T-cell (primary cell): Measurements from ENCODE around the gene GMEB2. TPM values are rescaled to one million over a fixed set of nuclear protein-coding genes. Genes with fewer than 3 reads are reported as not detected.

Experiments used
- ATAC-seq, 4 experiments: fragments of 200-7000 bp in 3 of 4; fragments of 150-1000 bp in 1 of 4; cut with Tn5 transposase; replicated peaks in 1 of 4; 1 replicate in 3 of 4; 2 replicates in 1 of 4; pipeline ENCODE4 v1.10.0; 2021; ENCODE audit warnings: moderate library complexity in 3 of 4, mild to moderate bottlenecking in 2 of 4, moderate number of reproducible peaks in 1 of 4
- CTCF ChIA-PET, 2 donors: fragments of 300-600 bp; sonication (Branson Sonifier 250); formaldehyde crosslinking; loops; one replicate each; lab custom pipeline; 2022; ENCODE audit warnings: antibody characterized with exemption in 2 of 2; lab: Charles Lee
- POLR2A ChIA-PET, 2 donors: fragments of 300-600 bp; sonication (Branson Sonifier 250); formaldehyde crosslinking; loops; one replicate each; lab custom pipeline; 2022; ENCODE audit warnings: antibody characterized with exemption in 2 of 2; lab: Charles Lee
- DNase-seq, 35 experiments: peaks; one replicate each; pipeline versions ENCODE4 v3.0.0 to v3.0.0-alpha.2; 2013 to 2023
- H3K27ac ChIP-seq: one replicate; pipeline ENCODE4 v1.5.1; 2013; ENCODE audit warnings: low read length
- H3K27me3 ChIP-seq, 2 experiments: replicated peaks in 1 of 2; 1 replicate in 1 of 2; 2 replicates in 1 of 2; pipeline versions ENCODE4 v1.6.1 to v1.7.0; 2013; ENCODE audit warnings: low read length in 1 of 2, mixed read lengths in 1 of 2; ENCODE audit not compliant: control insufficient read depth in 2 of 2, insufficient read depth in 2 of 2; ENCODE audit errors: extremely low read depth in 1 of 2
- H3K36me3 ChIP-seq, 2 donors: 1 replicate in 1 of 2; 2 replicates in 1 of 2; pipeline versions ENCODE4 v1.6.1 to v1.7.0; 2013; ENCODE audit warnings: low read length in 1 of 2; ENCODE audit not compliant: control insufficient read depth in 2 of 2, insufficient read depth in 1 of 2; ENCODE audit errors: extremely low read depth in 1 of 2
- H3K4me1 ChIP-seq, 2 experiments: 1 replicate in 1 of 2; 2 replicates in 1 of 2; pipeline versions ENCODE4 v1.6.1 to v1.7.0; 2013; ENCODE audit warnings: low read length in 2 of 2, mixed read lengths in 1 of 2; ENCODE audit not compliant: insufficient read depth in 2 of 2, control insufficient read depth in 1 of 2; ENCODE audit errors: extremely low read depth in 1 of 2
- H3K4me3 ChIP-seq, 2 donors: 1 replicate in 1 of 2; 2 replicates in 1 of 2; pipeline versions ENCODE4 v1.5.1 to v1.7.0; 2013; ENCODE audit warnings: mild to moderate bottlenecking in 2 of 2, low read length in 1 of 2, moderate library complexity in 1 of 2; ENCODE audit not compliant: control insufficient read depth in 1 of 2; ENCODE audit errors: extremely low read depth in 1 of 2
- H3K9me3 ChIP-seq: 2 replicates; pipeline ENCODE4 v1.7.0; 2013
- H3K27ac Mint-ChIP-seq, 2 donors: one replicate each; pipeline ENCODE4 v1.8.0; 2020 to 2021; ENCODE audit warnings: mild to moderate bottlenecking in 2 of 2, mixed read lengths in 2 of 2
- H3K27me3 Mint-ChIP-seq, 2 donors: one replicate each; pipeline ENCODE4 v1.8.0; 2021 to 2022; ENCODE audit warnings: mixed read lengths in 2 of 2
- H3K36me3 Mint-ChIP-seq: one replicate; pipeline ENCODE4 v1.8.0; 2021; ENCODE audit warnings: mixed read lengths
- H3K4me1 Mint-ChIP-seq, 3 donors: one replicate each; pipeline ENCODE4 v1.8.0; 2020 to 2022; ENCODE audit warnings: mixed read lengths in 3 of 3, mild to moderate bottlenecking in 1 of 3
- H3K4me3 Mint-ChIP-seq, 3 donors: one replicate each; pipeline ENCODE4 v1.8.0; 2020 to 2022; ENCODE audit warnings: mild to moderate bottlenecking in 3 of 3, mixed read lengths in 3 of 3, moderate library complexity in 3 of 3
- H3K9me3 Mint-ChIP-seq, 3 donors: one replicate each; pipeline ENCODE4 v1.8.0; 2020 to 2022; ENCODE audit warnings: mixed read lengths in 3 of 3
- WGBS: methylation state at CpG from one replicate; pipeline ENCODE4 v1.1.5; 2013; ENCODE audit warnings: missing lambda C conversion rate; ENCODE audit not compliant: insufficient coverage; 5-methylcytosine and 5-hydroxymethylcytosine counted together
- total RNA-seq, 35 experiments: library from RNA in 6 of 35; stranded (reverse) in 6 of 35; fragments of 120-200 nt in 1 of 35; gene quantifications; one replicate each; pipeline versions ENCODE4 v1.2.1 to v1.2.4 and lab custom pipeline; 2013 to 2026

The GMEB2 gene
- total RNA-seq, 5 donors from 2014 or later (not counting 1 experiment from before 2014, with no cell fraction given), result 20.7 to 30.3 (median 29.0) TPM

DNA sequence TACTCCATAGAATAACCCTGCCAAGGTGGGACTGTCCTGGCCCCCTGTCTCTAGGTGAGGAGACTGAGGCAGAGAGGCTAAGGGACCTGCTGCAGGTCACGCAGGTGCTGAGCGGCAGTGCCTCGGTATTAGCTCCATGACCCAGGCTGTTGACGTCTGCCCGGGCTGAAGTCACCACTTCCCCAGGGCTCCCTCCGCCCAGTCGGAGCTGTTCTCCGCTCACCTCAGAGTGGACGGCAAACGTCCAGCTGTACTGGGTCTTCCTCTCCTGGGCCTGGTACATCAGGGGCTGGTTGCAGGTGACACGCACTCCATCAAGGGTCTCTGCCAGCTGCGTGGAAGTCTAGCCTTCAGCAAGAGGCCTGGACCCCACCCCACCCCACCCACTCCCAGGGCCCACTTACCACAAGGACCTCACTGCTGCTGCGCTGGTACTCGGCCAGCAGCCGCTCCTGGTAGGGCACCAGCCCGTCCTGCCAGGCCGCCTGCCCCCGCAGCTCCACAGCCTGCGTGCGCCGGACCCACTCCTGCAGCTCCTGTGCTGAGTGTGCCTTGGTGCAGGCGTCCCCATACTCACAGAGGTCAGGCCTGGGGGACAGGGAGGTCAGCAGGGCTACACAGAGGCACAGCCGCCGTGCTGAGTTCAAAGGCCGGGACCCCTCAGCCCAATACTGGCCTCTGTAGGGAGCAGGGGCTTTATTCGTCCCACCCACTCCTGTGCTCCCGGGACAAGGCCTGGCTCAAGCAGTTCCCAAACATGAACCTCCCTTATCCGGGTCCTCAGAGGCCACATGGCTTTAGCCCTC, 56.4 kb downstream of the GMEB2 start:
- no peaks in the 10 kb centered on the region for H3K9me3 Mint-ChIP-seq
- Histone ChIP-seq H3K27me3 (peaks cover 0 to 33% of the 10 kb centered on the region in 2 experiments), H3K36me3 (peaks cover 5 to 13% of the 10 kb centered on the region in 2 donors), H3K4me1 (peaks cover 3 to 69% of the 10 kb centered on the region in 2 experiments), H3K27ac (no peak overlapping the region), H3K9me3 (no peaks in the 10 kb centered on the region), H3K4me3 (no peak overlapping the region)
- 95% methylated on average over 27 of the region's 28 CpGs for WGBS
- peaks cover 15 to 30% (median 24%) of the 10 kb centered on the region in 3 donors for H3K4me1 Mint-ChIP-seq
- no peaks in the 10 kb centered on the region for H3K27me3 Mint-ChIP-seq
- H3K4me3 Mint-ChIP-seq, result peak overlapping the region in 1 of 3 donors; percentile 73
- H3K36me3 Mint-ChIP-seq, result peaks cover 3% of the 10 kb centered on the region
- no peak for DNase-seq
- CTCF ChIA-PET, result no interaction called here
- no peak overlapping the region for H3K27ac Mint-ChIP-seq
- no peak for ATAC-seq
- POLR2A ChIA-PET, result no interaction called here

DNA sequence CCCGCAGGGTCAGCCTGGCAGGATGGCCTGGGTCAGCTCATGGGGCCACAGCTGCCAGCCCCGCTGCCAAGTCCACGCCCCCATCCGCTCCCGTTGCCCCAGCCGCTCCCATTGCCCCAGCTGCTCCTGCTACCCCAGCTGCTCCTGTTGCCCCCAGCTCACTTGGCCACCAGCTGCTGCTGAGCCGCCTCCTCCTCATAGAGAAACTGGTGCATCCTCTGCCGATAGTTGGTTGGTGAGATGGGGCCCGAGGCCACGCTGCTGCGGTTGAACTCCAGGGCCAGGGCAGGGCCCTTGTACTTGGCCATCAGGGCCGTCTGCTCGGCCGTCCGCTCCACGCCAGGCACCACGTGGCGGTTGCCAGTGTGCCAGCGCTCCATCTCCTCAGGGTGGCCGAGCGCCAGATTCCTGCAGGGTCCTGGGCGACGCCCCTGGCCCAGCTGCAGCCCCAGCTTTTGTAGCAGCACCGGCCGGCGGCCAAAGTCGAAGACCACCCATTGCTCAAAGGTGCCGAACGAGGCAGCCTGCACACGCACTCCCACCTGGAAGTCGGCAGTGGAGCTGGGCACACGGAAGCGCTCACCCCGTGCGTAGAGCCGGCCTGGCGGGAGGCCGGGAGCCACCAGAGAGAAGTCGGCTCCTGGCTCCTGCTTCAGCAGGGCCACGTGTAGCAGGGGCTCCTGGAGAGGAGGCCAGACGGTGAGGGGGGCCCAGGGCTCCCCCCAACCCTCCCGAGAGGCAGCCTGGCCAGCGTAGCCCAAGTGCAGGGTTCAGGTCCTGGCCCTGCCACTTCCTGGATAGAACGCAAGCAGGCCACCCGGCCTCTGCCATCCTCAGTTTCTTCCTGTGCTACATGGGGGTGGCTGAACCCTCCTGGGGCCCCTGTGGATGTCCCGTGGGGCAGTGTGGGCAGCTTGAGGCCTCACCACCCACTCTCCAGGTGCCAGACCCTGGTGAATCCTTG, 57.6 kb downstream of the GMEB2 start:
- Histone ChIP-seq H3K27me3 (peaks cover 0 to 23% of the 10 kb centered on the region in 2 experiments), H3K9me3 (no peaks in the 10 kb centered on the region), H3K4me1 (peaks cover 3 to 62% of the 10 kb centered on the region in 2 experiments), H3K27ac (no peak overlapping the region), H3K36me3 (peaks cover 5 to 22% of the 10 kb centered on the region in 2 donors), H3K4me3 (peak overlapping the region in 1 of 2 donors; percentile 47)
- Mint-ChIP-seq H3K36me3 (peaks cover 7% of the 10 kb centered on the region), H3K4me3 (peak overlapping the region in 2 of 3 donors; percentile 31 to 73), H3K9me3 (no peaks in the 10 kb centered on the region), H3K4me1 (peaks cover 15 to 30% (median 23%) of the 10 kb centered on the region in 3 donors), H3K27ac (no peak overlapping the region), H3K27me3 (no peaks in the 10 kb centered on the region)
- no peak for DNase-seq
- no peak for ATAC-seq
- WGBS, result 83% methylated on average over 43 of the region's 46 CpGs
- ChIA-PET CTCF (interaction anchor here in 1 of 2 donors (0.5 kb wide), 1 partner anchor 212 kb away, joined by 3 read pairs; no protein-coding TSS in a partner anchor), POLR2A (no interaction called here)

DNA sequence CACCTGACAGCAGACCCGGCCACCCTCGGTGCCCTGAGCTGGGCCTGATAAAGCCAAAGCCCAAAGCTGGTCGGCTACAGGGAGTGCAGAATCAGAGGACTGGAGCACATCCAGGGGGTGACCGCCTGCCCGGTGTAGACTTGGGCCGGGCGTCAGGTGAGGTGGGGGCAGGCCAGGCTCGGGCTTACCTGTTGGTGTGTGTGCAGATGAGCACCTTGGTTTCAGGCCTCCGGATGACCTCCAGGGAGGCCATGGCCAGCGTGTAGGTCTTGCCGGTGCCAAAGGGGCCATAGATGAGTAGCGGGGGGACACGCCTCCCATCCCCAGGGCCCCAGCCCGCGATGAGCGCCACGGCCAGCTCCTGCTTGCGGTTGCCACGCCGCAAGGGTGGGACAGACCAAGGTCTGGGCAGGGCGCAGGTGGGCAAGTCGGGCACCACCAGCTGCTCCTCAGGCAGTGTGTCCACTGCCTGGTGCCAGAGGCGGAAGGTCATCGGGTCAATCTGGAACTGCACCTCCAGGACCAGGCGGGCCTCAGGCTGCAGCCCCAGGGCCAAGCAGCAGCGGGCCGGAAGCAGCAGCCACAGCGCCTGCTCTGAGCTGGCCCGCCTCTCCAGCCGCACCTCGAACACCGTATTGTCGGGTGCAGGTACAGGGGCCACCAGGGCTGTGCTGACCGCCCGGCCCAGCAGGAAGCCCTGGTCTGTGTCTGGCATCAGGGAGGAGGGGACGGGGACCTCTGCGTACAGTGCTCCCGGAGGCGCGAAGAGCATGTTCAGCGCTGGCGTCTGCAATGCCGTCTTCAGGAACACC, 58.5 kb downstream of the GMEB2 start:
- peak overlapping the region; percentile 29 for H3K27ac ChIP-seq
- H3K4me3 Mint-ChIP-seq, result peak overlapping the region; percentile 56 to 73 (median 69)

DNA sequence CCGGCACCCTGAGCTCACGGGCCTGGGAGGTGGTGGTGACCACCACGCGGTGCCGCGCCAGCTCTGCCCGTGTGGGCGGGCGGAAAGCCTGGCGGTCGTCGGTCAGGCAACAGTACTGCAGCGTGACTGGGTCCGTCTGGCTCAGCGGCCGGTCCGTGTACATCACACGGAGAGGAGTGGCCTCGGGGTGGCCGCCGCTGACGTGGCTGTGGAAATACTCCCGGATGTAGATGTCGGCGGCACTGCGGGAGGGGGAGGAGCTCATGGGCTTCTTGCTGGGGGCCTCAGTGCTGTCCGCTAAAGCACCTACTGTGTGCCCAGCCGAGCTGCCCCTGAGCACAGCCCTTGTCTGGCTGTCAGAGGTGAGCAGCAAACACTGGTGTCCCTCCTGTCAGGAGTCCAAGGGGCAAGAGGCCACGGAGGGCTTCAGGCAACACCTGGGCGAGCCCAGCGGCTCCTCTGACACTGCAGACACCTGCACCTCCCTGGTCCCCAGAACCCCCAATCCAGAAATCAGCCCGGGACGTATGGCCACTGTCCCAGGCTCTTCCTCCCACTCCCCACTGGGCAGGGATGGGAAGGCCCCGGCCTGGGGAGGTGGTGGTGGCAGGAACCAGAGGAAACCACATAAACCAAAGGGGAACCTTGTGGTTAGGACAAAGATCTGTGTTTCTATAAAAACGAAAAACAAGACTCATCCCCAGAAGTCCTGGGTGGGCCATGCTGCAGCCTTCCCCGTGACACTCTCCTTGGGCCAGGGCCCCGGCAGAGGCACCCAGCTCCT, 59.3 kb downstream of the GMEB2 start:
- Histone ChIP-seq H3K27me3 (peaks cover 0 to 14% of the 10 kb centered on the region in 2 experiments), H3K36me3 (peaks cover 3 to 26% of the 10 kb centered on the region in 2 donors), H3K9me3 (no peaks in the 10 kb centered on the region), H3K27ac (peak overlapping the region; percentile 47), H3K4me1 (peaks cover 3 to 48% of the 10 kb centered on the region in 2 experiments), H3K4me3 (peak overlapping the region; percentile 35 to 47)
- no peaks in the 10 kb centered on the region for H3K27me3 Mint-ChIP-seq
- DNase-seq (peak in 32 of 35 experiments; percentile 18 to 70 (median 47)), ATAC-seq (peak; percentile 51 to 67 (median 60))
- H3K27ac Mint-ChIP-seq, result peak overlapping the region; percentile 16 to 49
- 27% methylated on average over 31 of the region's 37 CpGs for WGBS
- H3K9me3 Mint-ChIP-seq, result no peaks in the 10 kb centered on the region
- peaks cover 7% of the 10 kb centered on the region for H3K36me3 Mint-ChIP-seq
- ChIA-PET CTCF (no interaction called here), POLR2A (no interaction called here)
- H3K4me3 Mint-ChIP-seq, result peak overlapping the region; percentile 56 to 73 (median 69)
- peaks cover 15 to 30% (median 23%) of the 10 kb centered on the region in 3 donors for H3K4me1 Mint-ChIP-seq

More for the DNA sequence above, 58.5 kb downstream of the GMEB2 start:
- H3K4me3 ChIP-seq, result peak overlapping the region; percentile 35 to 47
- H3K27me3 ChIP-seq, result peaks cover 0 to 21% of the 10 kb centered on the region in 2 experiments
- peak in 1 of 35 experiments; percentile 24 for DNase-seq
- peaks cover 15 to 30% (median 23%) of the 10 kb centered on the region in 3 donors for H3K4me1 Mint-ChIP-seq
- peaks cover 5 to 23% of the 10 kb centered on the region in 2 donors for H3K36me3 ChIP-seq
- peaks cover 7% of the 10 kb centered on the region for H3K36me3 Mint-ChIP-seq
- peaks cover 3 to 56% of the 10 kb centered on the region in 2 experiments for H3K4me1 ChIP-seq
- ChIA-PET CTCF (interaction anchor here in 1 of 2 donors (0.5 kb wide), 1 partner anchor 213 kb away, joined by 3 read pairs; no protein-coding TSS in a partner anchor), POLR2A (no interaction called here)
- ATAC-seq, result peak; percentile 27 to 49 (median 38)
- H3K9me3 Mint-ChIP-seq, result no peaks in the 10 kb centered on the region
- H3K27me3 Mint-ChIP-seq, result no peaks in the 10 kb centered on the region
- WGBS, result 23% methylated on average over 39 of the region's 43 CpGs
- H3K9me3 ChIP-seq, result no peaks in the 10 kb centered on the region
- H3K27ac Mint-ChIP-seq, result peak overlapping the region; percentile 16 to 49

DNA sequence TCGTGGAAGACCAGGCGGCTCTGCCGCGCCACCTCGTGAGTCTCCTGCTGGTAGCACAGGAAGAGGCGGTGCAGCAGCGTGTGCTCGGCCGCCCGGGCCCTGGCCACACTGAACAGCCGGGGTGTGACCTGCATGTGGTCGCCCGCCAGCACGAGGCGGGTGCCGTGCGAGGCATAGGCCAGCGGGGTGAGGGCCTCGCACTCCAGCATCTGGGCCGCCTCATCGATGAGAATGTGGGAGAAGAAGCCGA, 59.8 kb downstream of the GMEB2 start:
- Histone ChIP-seq H3K36me3 (peaks cover 7 to 25% of the 10 kb centered on the region in 2 donors), H3K9me3 (no peaks in the 10 kb centered on the region), H3K4me1 (peaks cover 3 to 43% of the 10 kb centered on the region in 2 experiments), H3K27ac (peak overlapping the region; percentile 12), H3K4me3 (peak overlapping the region in 1 of 2 donors; percentile 47), H3K27me3 (peaks cover 0 to 13% of the 10 kb centered on the region in 2 experiments)
- WGBS, result 68% methylated on average over 13 of the region's 22 CpGs
- Mint-ChIP-seq H3K4me3 (peak overlapping the region in 1 of 3 donors; percentile 73), H3K4me1 (peaks cover 15 to 30% (median 23%) of the 10 kb centered on the region in 3 donors), H3K36me3 (peaks cover 7% of the 10 kb centered on the region), H3K27me3 (no peaks in the 10 kb centered on the region), H3K27ac (no peak overlapping the region), H3K9me3 (no peaks in the 10 kb centered on the region)
- peak in 2 of 4 experiments; percentile 1 to 4 for ATAC-seq
- ChIA-PET POLR2A (no interaction called here), CTCF (no interaction called here)
- DNase-seq, result peak in 2 of 35 experiments; percentile 28 to 40
